B cell (primary cell): ENCODE results near the gene SNRPE.

Source experiments
- EZH2 ChIP-seq: IDR thresholded peaks from 2 replicates; pipeline ENCODE4 v1.6.1; 2012; ENCODE audit warnings: borderline replicate concordance, low read depth, mild to moderate bottlenecking, moderate library complexity, low read length; ENCODE audit not compliant: insufficient read depth, poor library complexity, severe bottlenecking
- TF ChIP-seq, protein P1 (sequence below): fragments of 200-600 bp; IDR thresholded peaks from one replicate; pipeline ENCODE4 v1.8.0; 2022; ENCODE audit warnings: antibody characterized with exemption, mild to moderate bottlenecking

DNA sequence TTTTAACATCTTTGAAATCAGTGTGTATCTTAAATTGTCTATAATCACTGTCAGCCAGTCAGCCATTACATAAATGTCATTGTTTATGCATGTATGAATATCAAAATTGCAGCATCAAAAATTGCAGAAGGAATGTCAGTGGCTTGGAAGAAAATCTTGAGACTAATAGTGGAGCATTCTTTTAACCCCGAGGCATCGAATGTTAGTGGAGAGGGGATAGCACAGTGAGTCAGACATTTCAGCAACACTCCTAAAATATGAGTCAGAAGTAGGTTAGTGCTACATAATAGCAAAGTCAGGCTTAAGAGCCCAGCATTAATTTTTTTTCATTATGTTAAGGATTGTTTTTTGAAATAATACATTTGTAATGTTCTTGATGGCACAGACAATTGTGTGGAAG, 45.5 kb downstream of the SNRPE start:
- TF ChIP-seq, protein P1, sequence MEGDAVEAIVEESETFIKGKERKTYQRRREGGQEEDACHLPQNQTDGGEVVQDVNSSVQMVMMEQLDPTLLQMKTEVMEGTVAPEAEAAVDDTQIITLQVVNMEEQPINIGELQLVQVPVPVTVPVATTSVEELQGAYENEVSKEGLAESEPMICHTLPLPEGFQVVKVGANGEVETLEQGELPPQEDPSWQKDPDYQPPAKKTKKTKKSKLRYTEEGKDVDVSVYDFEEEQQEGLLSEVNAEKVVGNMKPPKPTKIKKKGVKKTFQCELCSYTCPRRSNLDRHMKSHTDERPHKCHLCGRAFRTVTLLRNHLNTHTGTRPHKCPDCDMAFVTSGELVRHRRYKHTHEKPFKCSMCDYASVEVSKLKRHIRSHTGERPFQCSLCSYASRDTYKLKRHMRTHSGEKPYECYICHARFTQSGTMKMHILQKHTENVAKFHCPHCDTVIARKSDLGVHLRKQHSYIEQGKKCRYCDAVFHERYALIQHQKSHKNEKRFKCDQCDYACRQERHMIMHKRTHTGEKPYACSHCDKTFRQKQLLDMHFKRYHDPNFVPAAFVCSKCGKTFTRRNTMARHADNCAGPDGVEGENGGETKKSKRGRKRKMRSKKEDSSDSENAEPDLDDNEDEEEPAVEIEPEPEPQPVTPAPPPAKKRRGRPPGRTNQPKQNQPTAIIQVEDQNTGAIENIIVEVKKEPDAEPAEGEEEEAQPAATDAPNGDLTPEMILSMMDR, result no peak
- TF ChIP-seq EZH2, result no peak
